Hematopoietic multipotent progenitor cell treated with erythropoietin and hydrocortisone succinate and interleukin-3 and kit ligand, for 17 days (in vitro differentiated cells): ENCODE data around the gene LMAN1.

Experiments used
- DNase-seq: peaks from one replicate; pipeline ENCODE4 v3.0.0-alpha.2; 2015; ENCODE audit warnings: low spot score

The LMAN1 gene

GRCh38 chr18:59358712-59359575, at the start of gene LMAN1:
LMAN1 (minus strand) TSS chr18:59359265; CDS start chr18:59359244, 21 bp downstream.
- peak; percentile 84 for DNase-seq

DNA sequence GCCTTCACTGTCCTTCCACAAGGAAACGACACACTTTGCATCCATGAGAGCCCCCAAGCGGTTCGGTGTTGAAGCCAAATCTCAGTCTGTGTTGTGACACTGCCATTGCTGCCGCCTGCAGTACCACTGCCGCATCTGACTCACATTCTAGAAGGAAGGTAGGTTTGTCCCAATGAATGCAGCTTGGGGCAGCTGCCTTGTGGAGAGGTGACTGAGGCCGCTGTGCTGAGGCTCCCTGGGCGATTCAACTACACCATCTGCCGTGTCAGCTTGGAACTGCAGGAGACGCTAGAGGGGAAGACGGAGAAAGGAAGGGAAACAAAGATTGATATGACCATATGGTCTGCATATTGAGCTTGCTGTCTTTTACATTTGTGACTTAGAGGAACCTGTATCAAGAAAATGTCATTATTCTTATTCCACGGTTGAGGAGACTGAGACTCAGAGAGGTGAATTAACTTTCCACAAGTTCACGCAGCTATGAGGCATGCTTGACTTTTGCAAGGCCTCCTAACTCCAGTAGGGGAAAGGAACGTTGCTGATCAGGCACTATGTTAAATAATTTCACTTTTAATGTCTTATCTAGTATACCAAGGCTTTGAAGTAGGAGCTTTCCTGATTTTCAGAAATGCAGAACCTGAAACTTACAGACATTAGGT, 43.5 kb upstream of the LMAN1 start:
- DNase-seq = peak; percentile 49

DNA sequence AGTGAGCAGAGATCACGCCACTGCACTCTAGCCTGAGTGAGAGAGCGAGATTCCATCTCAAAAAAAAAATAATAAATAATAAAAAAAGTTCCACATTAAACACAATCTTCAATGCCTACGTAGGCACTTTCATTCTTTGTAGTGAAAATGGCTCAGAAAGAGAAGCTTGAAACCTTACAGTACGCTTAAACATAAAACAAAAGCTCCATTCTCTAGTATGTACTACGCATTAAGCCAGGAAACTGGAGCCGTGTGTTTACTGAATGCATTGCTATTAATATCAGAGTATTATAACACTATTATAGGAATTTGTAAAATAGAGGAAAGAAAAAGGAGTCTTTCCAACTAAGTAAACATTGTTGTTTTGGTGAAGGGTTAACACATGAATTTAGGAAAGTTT, 41.3 kb upstream of the LMAN1 start:
- DNase-seq = no peak

- DNase-seq = no peak
These were observed 36.4 kb upstream of the LMAN1 start for GRCh38 chr18:59395226-59396175.

GRCh38 chr18:59393381-59393780, 34.3 kb upstream of the LMAN1 start:
- DNase-seq = no peak

GRCh38 chr18:59388817-59389216, 29.8 kb upstream of the LMAN1 start:
- no peak for DNase-seq

DNA sequence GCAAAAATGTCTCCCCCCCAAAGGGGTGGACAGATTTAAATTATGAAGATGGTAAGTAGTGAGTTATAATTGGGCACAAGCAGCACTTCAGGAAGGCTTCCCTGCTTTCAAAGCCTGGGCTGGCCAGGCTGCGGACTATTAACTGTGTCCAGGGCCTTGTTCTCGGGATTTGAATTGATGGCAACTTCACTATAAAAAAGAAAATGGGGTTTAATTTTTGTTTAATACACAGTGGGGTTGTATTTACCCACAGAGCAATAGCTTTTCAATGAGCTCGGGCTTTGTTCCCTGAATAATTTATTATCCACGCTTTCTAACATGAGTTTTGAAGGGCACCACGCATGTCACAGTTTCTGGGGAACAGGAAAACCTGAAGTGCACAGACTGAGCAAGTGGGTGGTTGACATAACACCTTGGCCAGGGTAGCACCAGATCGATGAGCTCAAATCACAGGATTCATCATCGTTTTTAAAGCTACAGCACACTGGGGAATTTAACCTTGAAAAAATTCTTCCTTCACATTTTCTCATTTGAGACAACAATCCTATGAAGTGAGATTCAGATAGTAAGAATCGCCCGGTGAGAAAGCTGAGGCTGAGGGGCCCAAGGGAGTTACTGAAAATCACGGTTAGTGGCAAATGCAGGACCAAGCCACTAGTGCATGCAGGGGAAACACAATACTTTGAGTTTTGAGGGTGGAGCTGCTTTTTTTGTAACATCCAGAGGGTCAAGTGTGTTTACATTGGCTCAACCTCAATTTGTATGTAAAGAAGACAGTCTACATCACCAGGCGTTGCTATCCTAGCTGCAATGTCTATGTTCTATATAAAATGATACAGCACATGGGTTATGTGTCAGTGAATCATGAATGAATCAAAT, 28.9 kb upstream of the LMAN1 start:
- no peak for DNase-seq

GRCh38 chr18:59386909-59387686, 28.0 kb upstream of the LMAN1 start:
- no peak for DNase-seq

- DNase-seq = no peak
These were observed 26.1 kb upstream of the LMAN1 start for GRCh38 chr18:59385191-59385590.

- DNase-seq = no peak
These were observed 24.8 kb upstream of the LMAN1 start for GRCh38 chr18:59383851-59384250.

DNA sequence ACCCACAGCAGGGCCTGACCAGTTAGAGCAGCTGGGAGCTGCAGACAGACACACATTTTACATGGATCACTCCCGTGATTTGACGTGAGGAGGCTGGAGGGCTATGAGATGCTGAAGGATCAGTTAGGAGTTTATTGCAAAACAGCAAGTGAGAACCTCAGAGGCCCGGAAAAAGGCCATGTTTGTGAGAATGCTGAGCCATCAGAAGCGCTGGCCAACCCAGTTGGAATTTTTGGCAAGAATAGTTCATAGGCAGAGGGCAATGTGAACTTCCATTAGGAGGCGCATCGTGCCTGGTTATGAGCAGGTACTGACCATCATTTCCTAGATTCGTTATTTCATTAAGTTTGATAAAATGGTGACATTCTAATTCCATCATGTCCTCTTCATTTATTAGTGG, 23.3 kb upstream of the LMAN1 start:
- no peak for DNase-seq

GRCh38 chr18:59381949-59382348, 22.9 kb upstream of the LMAN1 start:
- no peak for DNase-seq

DNA sequence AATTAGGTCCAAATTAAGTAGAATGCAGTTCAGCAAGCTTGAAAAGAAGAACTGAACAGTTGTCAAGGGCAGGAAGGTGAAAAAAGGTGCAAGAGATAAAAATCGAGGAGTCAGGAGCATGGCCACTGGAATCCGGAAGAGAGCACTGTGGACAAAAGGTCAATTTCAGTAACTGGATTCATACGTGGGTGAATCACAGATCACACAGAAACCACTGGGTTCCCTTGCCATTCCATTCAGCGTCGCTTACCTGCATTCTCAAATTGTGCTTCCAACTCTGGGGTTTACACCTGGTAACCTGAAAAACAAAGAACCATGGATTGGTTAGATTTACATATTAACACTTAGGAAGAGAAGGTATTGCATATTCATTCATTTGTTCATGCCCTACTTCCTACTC, 21.6 kb upstream of the LMAN1 start:
- DNase-seq = no peak

- DNase-seq = no peak
These were observed 20.9 kb upstream of the LMAN1 start for GRCh38 chr18:59379772-59380522.

DNA sequence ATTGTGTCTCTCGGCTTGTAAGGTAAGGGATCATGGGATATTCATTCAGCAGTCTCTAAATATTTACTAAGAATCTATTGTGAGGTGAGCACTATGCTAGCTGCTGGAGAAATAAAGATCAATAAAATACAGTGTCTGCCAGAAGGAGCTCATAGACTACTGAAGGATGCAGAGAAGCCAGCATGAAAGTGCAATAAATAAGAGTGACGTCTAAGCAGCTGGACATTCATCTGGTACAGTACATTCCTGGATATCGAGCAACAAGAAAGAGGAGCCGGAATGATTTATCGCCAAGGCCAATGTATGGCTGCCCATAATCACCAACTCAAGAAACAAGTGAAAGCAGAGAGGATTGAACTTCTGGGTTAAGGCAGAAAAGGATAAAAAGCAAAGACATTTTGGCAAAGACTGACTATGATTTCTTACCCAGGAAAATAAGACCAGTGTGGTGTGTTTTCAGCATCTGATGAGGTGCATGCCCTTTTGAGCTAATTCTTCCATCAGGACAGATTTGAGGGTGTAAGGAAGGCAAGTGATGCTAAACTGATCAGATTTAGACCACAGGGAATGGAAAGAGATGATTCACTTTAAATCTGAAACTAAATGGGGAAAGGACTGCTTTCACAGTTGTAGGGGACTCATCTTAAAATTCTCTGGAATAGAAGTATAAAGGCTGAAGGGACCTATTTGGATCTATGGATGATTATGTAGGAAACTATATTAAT, 18.7 kb upstream of the LMAN1 start:
- DNase-seq = no peak

DNA sequence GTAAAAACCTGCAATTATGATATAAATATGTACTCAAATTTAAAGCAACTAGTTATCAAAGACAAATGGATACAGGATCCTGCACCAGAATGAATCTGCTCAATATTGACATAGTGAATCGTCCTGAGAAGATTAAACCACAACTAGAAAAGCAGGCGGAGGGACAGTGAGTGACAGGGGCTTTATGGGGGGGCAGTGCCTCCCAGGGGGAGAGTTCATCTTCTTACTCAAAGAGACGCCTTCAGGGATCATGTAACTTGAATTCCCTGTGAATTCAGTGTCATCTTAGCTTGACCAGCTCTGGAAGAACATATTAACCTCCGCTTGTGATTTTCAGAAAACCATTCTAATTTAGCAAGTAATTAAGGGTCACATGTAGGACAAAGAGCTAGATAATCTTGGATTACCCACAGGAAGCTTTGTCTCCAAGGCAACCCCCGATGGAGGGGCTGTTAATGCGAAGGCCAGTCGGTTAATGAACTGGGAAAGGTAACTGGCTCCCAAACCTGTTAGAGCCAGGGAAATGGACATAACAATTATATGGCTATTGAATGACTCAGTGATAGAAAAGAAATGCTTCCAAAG, 17.4 kb upstream of the LMAN1 start:
- DNase-seq = no peak

- DNase-seq = no peak
These were observed 15.1 kb upstream of the LMAN1 start for GRCh38 chr18:59374128-59374527.

DNA sequence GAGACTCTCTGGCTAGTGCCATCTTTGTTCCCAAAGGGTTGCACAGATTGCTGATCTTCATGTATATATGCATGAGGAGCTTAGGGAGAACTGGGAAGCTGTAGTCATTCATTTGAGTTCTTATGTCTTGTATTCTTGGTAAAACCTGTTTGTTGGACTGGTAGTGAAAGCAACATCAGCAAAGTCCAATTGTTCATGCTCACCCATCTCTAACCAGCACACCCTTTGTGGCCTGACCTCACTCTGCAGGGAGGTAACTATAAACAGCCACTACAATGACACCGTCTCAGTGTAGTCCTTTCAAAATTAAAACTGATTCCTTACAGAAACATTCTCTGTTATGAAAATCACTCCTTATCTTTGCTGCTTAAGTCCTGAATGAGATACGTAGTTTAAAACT, 13.9 kb upstream of the LMAN1 start:
- no peak for DNase-seq

DNA sequence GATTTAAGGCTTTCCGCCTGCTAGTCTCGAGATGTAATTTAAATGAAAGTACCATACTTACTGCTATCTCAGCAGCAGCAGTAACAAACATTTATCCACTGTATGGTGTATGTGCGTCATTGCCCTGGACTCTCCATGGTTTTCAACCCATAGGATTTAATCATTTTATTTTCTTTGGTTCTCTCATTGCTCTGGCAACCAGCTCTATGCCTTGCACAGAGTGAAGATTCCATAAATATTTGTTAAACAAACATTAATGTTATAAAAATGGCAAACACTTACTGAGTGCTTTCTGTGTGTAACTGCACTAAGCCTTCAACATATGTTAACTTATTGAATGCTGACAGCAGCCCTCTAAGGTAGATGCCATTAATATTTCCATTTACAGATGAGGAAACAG, 1.3 kb upstream of the LMAN1 start:
- DNase-seq = no peak
